ENCODE measurements around the gene PASK. TPM values are rescaled to one million over a fixed set of nuclear protein-coding genes. Genes with fewer than 3 reads are reported as not detected.

The PASK gene
- total RNA-seq, 1 experiment from 2014 or later: 45.8 TPM

- Histone ChIP-seq H3K27me3 (ENCODE audit: insufficient read depth, low read length) (no peaks in the 10 kb centered on the region), H3K79me2 (ENCODE audit: insufficient read depth, low read length) (0 out of 2 replicates have a peak, but pooled peaks cover 4% of the 10 kb centered on the region), H3K9me3 (ENCODE audit: control insufficient read depth in 1 of 2, insufficient read depth in 1 of 2, low read depth in 1 of 2, low read length in 2 of 2) (no peaks in the 10 kb centered on the region), H3K4me3 (replicated peaks in 1 of 2; ENCODE audit: low read depth in 1 of 2, low read length in 2 of 2) (no peak overlapping the region), H2AFZ (ENCODE audit: low read depth, low read length, poor library complexity, severe bottlenecking) (no peak overlapping the region), H3K9ac (ENCODE audit: low read length) (no peak overlapping the region), H3K36me3 (ENCODE audit: control insufficient read depth in 1 of 2, insufficient read depth in 2 of 2, low read length in 2 of 2) (peaks cover 3 to 4% of the 10 kb centered on the region in 2 experiments; a peak in 3 of 4 replicates), H4K20me1 (ENCODE audit: insufficient read depth) (no peaks in the 10 kb centered on the region), H3K4me1 (ENCODE audit: control insufficient read depth in 1 of 2, insufficient read depth in 2 of 2, low read length in 2 of 2) (no peaks in the 10 kb centered on the region), H3K4me2 (ENCODE audit: low read length) (no peak overlapping the region), H3K9me2 (ENCODE audit: insufficient read depth) (no peaks in the 10 kb centered on the region), H3K27ac (ENCODE audit: low read depth, low read length) (no peak overlapping the region)
- ChIA-PET POLR2A (no interaction called here), RAD21 (ENCODE audit: low non-redundant PET in 1 of 2, low total read pairs in 2 of 2, uncharacterized antibody in 2 of 2, unreplicated experiment in 2 of 2) (no interaction called here), CTCF (no interaction called here)
- ATAC-seq (no peak), DNase-seq (ENCODE audit: low read depth, low spot score) (no peak)
- no TSS peak for BruUV-seq (replicated peaks)
- intact Hi-C loops (cut with micrococcal nuclease): no loop called here
- TF ChIP-seq EGR1 (IDR thresholded peaks at IDR 0.05; ENCODE audit: low read depth): no peak
Measured at GRCh38 chr2:241138471-241138870, 10.8 kb downstream of the PASK start.

GRCh38 chr2:241137276-241138190, 11.7 kb downstream of the PASK start:
- BruUV-seq (replicated peaks): no TSS peak
- H3K4me1 ChIP-seq (ENCODE audit: control insufficient read depth in 1 of 2, insufficient read depth in 2 of 2, low read length in 2 of 2): no peaks in the 10 kb centered on the region
- H2AFZ ChIP-seq (ENCODE audit: low read depth, low read length, poor library complexity, severe bottlenecking): no peak overlapping the region
- no peaks in the 10 kb centered on the region for H3K9me3 ChIP-seq (ENCODE audit: control insufficient read depth in 1 of 2, insufficient read depth in 1 of 2, low read depth in 1 of 2, low read length in 2 of 2)
- peaks cover 3 to 4% of the 10 kb centered on the region in 2 experiments; a peak in 3 of 4 replicates for H3K36me3 ChIP-seq (ENCODE audit: control insufficient read depth in 1 of 2, insufficient read depth in 2 of 2, low read length in 2 of 2)
- no peaks in the 10 kb centered on the region for H4K20me1 ChIP-seq (ENCODE audit: insufficient read depth)
- ChIA-PET POLR2A (interaction anchor here (1.3 kb wide), 1 partner anchor 12 kb away, joined by 3 read pairs; the partner anchor contains the start of gene PASK), CTCF (no interaction called here), RAD21 (ENCODE audit: low non-redundant PET in 1 of 2, low total read pairs in 2 of 2, uncharacterized antibody in 2 of 2, unreplicated experiment in 2 of 2) (no interaction called here)
- H3K4me3 ChIP-seq (replicated peaks in 1 of 2; ENCODE audit: low read depth in 1 of 2, low read length in 2 of 2): no peak overlapping the region
- TF ChIP-seq JUND (IDR thresholded peaks at IDR 0.05) (no peak), CTCF (IDR thresholded peaks at IDR 0.05 in 2 of 3, conservative IDR thresholded peaks at IDR 0.05 in 1 of 3; ENCODE audit: borderline replicate concordance in 1 of 3, insufficient read depth in 1 of 3, low read depth in 2 of 3, low read length in 2 of 3) (no peak), CBX3 (IDR thresholded peaks at IDR 0.05; ENCODE audit: low read depth) (no peak), RAD21 (IDR thresholded peaks at IDR 0.05; ENCODE audit: low read depth) (no peak), SRF (IDR thresholded peaks at IDR 0.05; ENCODE audit: low read depth) (no peak), ATF3 (IDR thresholded peaks at IDR 0.05) (no peak), ZNF274 (IDR thresholded peaks at IDR 0.05; ENCODE audit: low read depth, low read length) (no peak), YY1 (IDR thresholded peaks at IDR 0.05; ENCODE audit: extremely low read depth, insufficient replicate concordance, low read depth, low read length) (no peak), POLR2A (IDR thresholded peaks at IDR 0.05; ENCODE audit: borderline replicate concordance, extremely low read depth, insufficient read depth, insufficient read length) (no peak), CEBPB (IDR thresholded peaks at IDR 0.05; ENCODE audit: low read depth) (no peak), ZFX (IDR thresholded peaks at IDR 0.05) (no peak), SP1 (IDR thresholded peaks at IDR 0.05; ENCODE audit: low read depth) (no peak), EGR1 (IDR thresholded peaks at IDR 0.05; ENCODE audit: low read depth) (no peak), FOSL1 (IDR thresholded peaks at IDR 0.05; ENCODE audit: low read depth) (no peak), EZH2phosphoT487 (IDR thresholded peaks at IDR 0.05; ENCODE audit: borderline replicate concordance) (no peak), TCF7L2 (IDR thresholded peaks at IDR 0.05; ENCODE audit: borderline replicate concordance, extremely low read depth, insufficient read depth, insufficient read length) (no peak), ELF1 (IDR thresholded peaks at IDR 0.05; ENCODE audit: borderline replicate concordance, low read depth) (no peak), SIN3A (IDR thresholded peaks at IDR 0.05; ENCODE audit: low read depth) (no peak)
- no peaks in the 10 kb centered on the region for H3K9me2 ChIP-seq (ENCODE audit: insufficient read depth)
- intact Hi-C loops (cut with micrococcal nuclease): no loop called here
- no peak overlapping the region for H3K4me2 ChIP-seq (ENCODE audit: low read length)
- ATAC-seq: no peak
- DNase-seq (ENCODE audit: low read depth, low spot score): no peak
- H3K79me2 ChIP-seq (ENCODE audit: insufficient read depth, low read length): 0 out of 2 replicates have a peak, but pooled peaks cover 2% of the 10 kb centered on the region
- H3K9ac ChIP-seq (ENCODE audit: low read length): no peak overlapping the region
- H3K27me3 ChIP-seq (ENCODE audit: insufficient read depth, low read length): no peaks in the 10 kb centered on the region
- no peak overlapping the region for H3K27ac ChIP-seq (ENCODE audit: low read depth, low read length)

All from HCT116 (cell line).